ENCODE results near the gene OR4C15. TPM values are rescaled to one million over a fixed set of nuclear protein-coding genes. Genes with fewer than 3 reads are reported as not detected.

The OR4C15 gene
- polyA plus RNA-seq (ENCODE audit: insufficient read length in 4 of 4), result not detected

GRCh38 chr11:55554169-55554568, at the start of gene OR4C15:
OR4C15 (plus strand) TSS chr11:55554469; CDS start chr11:55554469, 0 bp downstream.
- no peak for DNase-seq (ENCODE audit: low read depth in 4 of 4, low spot score in 3 of 4)

GRCh38 chr11:55571828-55572227, 17.6 kb downstream of the OR4C15 start, which contains the start of gene OR4C16:
OR4C16 (plus strand) TSS chr11:55572128; CDS start chr11:55572128, 0 bp downstream.
- no peak for DNase-seq (ENCODE audit: low read depth in 4 of 4, low spot score in 3 of 4)

GRCh38 chr11:55572548-55572947, 18.3 kb downstream of the OR4C15 start:
- DNase-seq (ENCODE audit: low read depth in 4 of 4, low spot score in 3 of 4), result no peak

Other genes with a start within 250 kb of the OR4C15 start
- not detected for gene OR4A16, start 211.3 kb upstream of the OR4C15 start, polyA plus RNA-seq (ENCODE audit: insufficient read length in 4 of 4)
- gene OR4A15, start 186.5 kb upstream of the OR4C15 start, polyA plus RNA-seq (ENCODE audit: insufficient read length in 4 of 4), result not detected
- not detected for gene OR4C16, start 17.7 kb downstream of the OR4C15 start, polyA plus RNA-seq (ENCODE audit: insufficient read length in 4 of 4)
- not detected for gene OR4C11, start 53.2 kb downstream of the OR4C15 start, polyA plus RNA-seq (ENCODE audit: insufficient read length in 4 of 4)
- under 1 TPM; 0.07 to 0.14 (median 0.09) TPM for gene OR4P4, start 80.6 kb downstream of the OR4C15 start, polyA plus RNA-seq (ENCODE audit: insufficient read length in 4 of 4)
- not detected for gene OR4S2, start 93.9 kb downstream of the OR4C15 start, polyA plus RNA-seq (ENCODE audit: insufficient read length in 4 of 4)
- not detected for gene OR4C6, start 107.7 kb downstream of the OR4C15 start, polyA plus RNA-seq (ENCODE audit: insufficient read length in 4 of 4)
- not detected for gene OR5D13, start 219.0 kb downstream of the OR4C15 start, polyA plus RNA-seq (ENCODE audit: insufficient read length in 4 of 4)
- gene OR5D14, start 241.1 kb downstream of the OR4C15 start, polyA plus RNA-seq (ENCODE audit: insufficient read length in 4 of 4), result not detected

All from right renal pelvis (tissue), 4 donors.